Measurements from ENCODE around the gene CFAP119. TPM values are rescaled to one million over a fixed set of nuclear protein-coding genes. Genes with fewer than 3 reads are reported as not detected.

CFAP119 gene
- total RNA-seq, 1 experiment from 2014 or later: 4.6 TPM

GRCh38 chr16:30762991-30763725 lies 1.3 kb upstream of the CFAP119 start:
- DNase-seq (ENCODE audit: low read depth): no peak

- DNase-seq (ENCODE audit: low read depth): peak; percentile 40
Observed at GRCh38 chr16:30761427-30761927, 385 bp downstream of the CFAP119 start.

GRCh38 chr16:30760577-30761426 lies 1.1 kb downstream of the CFAP119 start:
- DNase-seq (ENCODE audit: low read depth): no peak

- DNase-seq (ENCODE audit: low read depth): no peak
Observed at GRCh38 chr16:30760001-30760559, 1.8 kb downstream of the CFAP119 start.

GRCh38 chr16:30758988-30759491 lies 2.8 kb downstream of the CFAP119 start:
- no peak for DNase-seq (ENCODE audit: low read depth)

GRCh38 chr16:30757316-30757715 lies 4.5 kb downstream of the CFAP119 start:
- no peak for DNase-seq (ENCODE audit: low read depth)

GRCh38 chr16:30756781-30757100 lies 5.1 kb downstream of the CFAP119 start:
- no peak for DNase-seq (ENCODE audit: low read depth)

DNA sequence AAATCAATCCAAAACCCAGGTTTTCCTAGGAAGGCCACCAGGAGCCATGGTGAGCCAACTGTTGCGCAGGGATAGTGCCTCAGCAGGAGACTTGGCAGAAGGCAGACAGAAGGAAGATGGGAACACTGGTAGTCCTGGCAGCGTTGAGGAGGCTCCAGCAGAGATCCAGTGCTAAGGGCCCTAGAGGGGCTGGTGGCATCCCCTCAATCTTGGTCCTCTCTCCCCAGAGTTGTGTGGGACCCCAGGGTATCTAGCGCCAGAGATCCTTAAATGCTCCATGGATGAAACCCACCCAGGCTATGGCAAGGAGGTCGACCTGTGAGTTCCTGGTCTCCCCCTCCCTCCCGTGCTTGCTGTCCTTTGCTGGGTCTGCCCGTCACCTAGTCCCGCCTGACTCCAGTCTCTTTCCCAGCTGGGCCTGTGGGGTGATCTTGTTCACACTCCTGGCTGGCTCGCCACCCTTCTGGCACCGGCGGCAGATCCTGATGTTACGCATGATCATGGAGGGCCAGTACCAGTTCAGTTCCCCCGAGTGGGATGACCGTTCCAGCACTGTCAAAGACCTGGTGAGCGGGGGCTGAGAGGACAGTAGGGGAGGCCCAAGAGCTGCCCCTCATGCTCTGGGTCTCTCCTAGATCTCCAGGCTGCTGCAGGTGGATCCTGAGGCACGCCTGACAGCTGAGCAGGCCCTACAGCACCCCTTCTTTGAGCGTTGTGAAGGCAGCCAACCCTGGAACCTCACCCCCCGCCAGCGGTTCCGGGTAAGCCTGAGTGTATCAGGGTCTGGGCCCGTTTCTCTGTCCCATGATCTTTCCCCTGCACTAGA lies 5.7 kb downstream of the CFAP119 start:
- no peak for DNase-seq (ENCODE audit: low read depth)

DNA sequence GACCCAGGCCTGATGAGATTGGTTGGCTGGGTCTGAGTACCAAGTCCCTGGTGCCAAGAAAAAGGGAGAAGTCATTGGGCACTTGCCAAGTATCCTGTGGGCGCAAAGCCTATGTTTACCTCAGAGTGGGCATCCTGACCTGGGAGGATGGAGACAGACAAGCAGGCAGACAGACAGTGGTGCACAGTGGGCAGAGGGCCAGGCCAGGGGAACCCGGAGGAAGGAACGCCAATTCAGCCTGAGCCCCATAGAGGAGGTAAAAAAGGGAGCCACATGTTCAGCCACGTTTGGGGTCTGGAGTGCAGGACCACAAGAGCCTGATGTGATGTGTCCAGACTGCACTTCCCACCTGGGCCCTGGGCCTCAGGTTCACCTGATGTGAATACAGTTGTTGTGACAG lies 8.3 kb downstream of the CFAP119 start:
- DNase-seq (ENCODE audit: low read depth): no peak

DNA sequence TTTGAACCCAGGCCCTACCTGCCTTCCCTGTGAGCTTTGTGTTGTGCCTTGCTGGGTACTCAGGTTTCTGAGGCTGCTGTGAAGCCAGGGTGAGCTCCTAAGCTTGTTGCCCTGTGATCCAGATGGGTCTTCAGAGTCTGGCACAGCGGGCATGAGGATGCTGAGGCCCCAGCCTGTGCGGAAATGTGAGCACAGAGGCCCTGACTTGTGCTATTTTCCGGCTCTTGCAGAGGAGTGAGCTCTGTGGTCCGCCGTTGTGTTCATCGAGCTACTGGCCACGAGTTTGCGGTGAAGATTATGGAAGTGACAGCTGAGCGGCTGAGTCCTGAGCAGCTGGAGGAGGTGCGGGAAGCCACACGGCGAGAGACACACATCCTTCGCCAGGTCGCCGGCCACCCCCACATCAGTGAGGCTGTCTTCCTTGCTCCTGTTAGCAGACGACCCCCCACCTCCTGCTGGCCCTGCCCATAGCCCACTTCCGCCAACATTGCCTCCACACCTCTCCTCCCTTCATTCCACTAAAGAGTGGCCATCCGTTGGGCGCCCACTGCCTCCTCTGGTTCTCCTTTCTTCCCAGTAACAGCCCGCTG lies 10.9 kb downstream of the CFAP119 start:
- DNase-seq (ENCODE audit: low read depth): no peak

GRCh38 chr16:30750201-30750600 lies 11.7 kb downstream of the CFAP119 start:
- no peak for DNase-seq (ENCODE audit: low read depth)

- DNase-seq (ENCODE audit: low read depth): peak; percentile 47
Observed at GRCh38 chr16:30748634-30749445, 13.0 kb downstream of the CFAP119 start.

- DNase-seq (ENCODE audit: low read depth): peak; percentile 98
Observed at GRCh38 chr16:30747799-30748633, 13.8 kb downstream of the CFAP119 start, which contains the start of gene PHKG2. PHKG2 (plus strand) TSS chr16:30748425; CDS start chr16:30748821, 396 bp downstream.

DNA sequence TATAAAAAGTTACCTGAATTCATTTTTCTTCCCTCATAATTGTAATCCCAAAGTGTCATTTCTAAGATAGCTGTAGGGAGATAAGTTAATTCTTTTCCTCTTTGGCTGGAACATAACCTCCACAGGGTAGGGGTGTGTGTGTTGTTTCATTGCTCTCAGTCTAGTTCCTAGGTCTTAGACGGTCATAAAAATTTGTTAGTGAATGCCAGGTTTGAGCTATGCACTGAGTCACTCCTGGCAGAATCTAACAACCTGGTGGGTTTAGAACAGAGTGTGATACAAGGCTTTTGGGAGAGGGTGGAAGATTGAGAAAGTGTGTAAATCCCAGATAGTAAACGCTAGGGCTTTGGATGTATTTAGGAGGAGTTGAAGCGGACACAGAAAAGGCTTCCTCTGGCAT lies 14.5 kb downstream of the CFAP119 start:
- DNase-seq (ENCODE audit: low read depth): peak; percentile 22

GRCh38 chr16:30746638-30747175 lies 15.2 kb downstream of the CFAP119 start:
- DNase-seq (ENCODE audit: low read depth): no peak

- no peak for DNase-seq (ENCODE audit: low read depth)
Observed at GRCh38 chr16:30745082-30745481, 16.8 kb downstream of the CFAP119 start.

DNA sequence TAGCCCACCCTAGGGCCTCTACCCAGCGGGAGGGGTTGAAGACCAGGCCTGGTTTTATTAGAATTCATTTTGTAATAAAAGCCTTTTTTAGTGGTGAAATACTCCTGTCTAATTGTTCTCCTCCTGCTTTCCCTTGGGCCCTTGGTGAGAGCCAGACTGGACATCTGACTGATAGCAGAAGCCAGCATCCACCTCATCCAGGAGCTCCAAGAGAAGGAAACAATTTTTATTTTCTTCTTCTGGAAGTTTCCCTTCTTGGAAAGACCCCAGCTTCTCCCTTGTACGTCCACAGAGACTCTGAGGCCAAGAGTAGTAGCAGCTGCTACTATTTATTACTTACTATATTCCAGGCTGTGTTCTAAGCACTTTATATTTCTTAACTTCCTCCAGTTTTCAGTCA lies 17.7 kb downstream of the CFAP119 start:
- DNase-seq (ENCODE audit: low read depth): no peak

GRCh38 chr16:30743716-30744115 lies 18.1 kb downstream of the CFAP119 start:
- no peak for DNase-seq (ENCODE audit: low read depth)

DNA sequence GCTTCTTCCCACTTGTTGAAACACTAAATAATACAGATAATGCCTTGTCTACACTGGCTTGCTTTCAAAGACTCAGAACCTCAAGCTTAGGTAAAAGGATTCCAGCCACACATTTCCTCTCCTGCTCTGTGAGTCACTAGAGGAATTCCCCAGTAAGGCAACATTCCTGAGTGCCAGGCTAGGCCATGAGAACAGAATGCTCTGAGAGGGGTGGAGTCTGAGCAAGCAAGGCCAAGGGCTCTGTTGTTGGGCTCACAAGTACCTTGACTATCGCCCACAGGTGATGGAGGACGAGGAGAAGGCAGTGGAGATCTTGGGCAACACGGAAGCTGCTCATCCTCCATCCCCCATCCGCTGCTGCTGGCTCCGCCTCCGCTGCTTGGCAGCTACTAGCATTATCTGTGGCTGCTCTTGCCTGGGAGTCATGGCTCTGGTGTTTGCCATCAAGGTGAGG lies 20.4 kb downstream of the CFAP119 start:
- DNase-seq (ENCODE audit: low read depth): peak; percentile 79

Data from RPMI7951 (cell line).